ENCODE results near the gene MRPL23. TPM values are rescaled to one million over a fixed set of nuclear protein-coding genes. Genes with fewer than 3 reads are reported as not detected.

The MRPL23 gene
- total and polyA plus RNA-seq, 2 donors (not counting 3 experiments of a cell fraction or from before 2014, with no cell fraction given) = 72.7 to 222 TPM

DNA sequence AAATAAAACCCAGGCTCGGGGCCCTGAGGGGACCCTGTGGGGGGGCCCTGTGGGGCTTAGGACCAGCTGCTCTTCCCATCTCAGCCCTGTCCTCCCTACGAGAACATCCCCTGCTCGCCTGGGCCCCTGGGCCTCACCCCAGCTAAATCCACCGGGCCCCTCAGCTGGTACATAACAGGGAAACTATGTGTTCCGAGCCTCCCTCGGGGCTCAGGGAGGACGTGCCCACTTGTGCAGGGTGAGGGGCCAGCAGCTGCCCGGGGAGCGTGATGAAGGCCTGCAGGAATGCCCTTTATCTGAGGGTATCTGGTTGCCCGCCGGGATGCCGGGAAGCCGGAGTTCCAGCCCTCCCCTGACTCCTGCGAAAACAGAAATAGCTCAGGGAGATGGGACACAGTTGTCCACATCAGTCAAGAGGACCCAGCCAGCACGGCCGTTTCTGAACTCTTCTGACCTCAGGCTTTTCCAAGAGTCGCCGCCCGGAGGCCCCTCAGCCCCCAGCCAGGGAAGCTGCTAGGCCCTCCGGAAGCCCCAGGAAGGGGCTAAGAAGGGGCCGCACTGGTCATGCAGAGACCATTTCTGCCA is 20.6 kb downstream of the MRPL23 start:
- BruUV-seq (replicated peaks) = no TSS peak
- Histone ChIP-seq H3K9me1 (replicated peaks; ENCODE audit: control insufficient read depth, extremely low read depth, insufficient read depth, low read length) (no peaks in the 10 kb centered on the region), H3K4me3 (replicated peaks in 1 of 3; ENCODE audit: insufficient read depth in 1 of 3, low read depth in 1 of 3, low read length in 3 of 3) (no peak overlapping the region), H3K79me2 (ENCODE audit: control insufficient read depth, insufficient read depth, low read length) (no peaks in the 10 kb centered on the region), H3K9ac (replicated peaks; ENCODE audit: extremely low read depth, insufficient read depth, low read length) (no peak overlapping the region), H4K20me1 (replicated peaks; ENCODE audit: control insufficient read depth, extremely low read depth, insufficient read depth, low read length) (no peaks in the 10 kb centered on the region), H3K9me3 (replicated peaks; ENCODE audit: control insufficient read depth, insufficient read depth, low read length) (no peaks in the 10 kb centered on the region), H3K36me3 (ENCODE audit: control insufficient read depth in 2 of 2, extremely low read depth in 1 of 2, insufficient read depth in 2 of 2, low read length in 2 of 2) (no peaks in the 10 kb centered on the region), H3K27ac (ENCODE audit: insufficient read depth, low read depth, low read length) (no peak overlapping the region), H2AFZ (ENCODE audit: low read depth, low read length) (no peak overlapping the region), H3K27me3 (ENCODE audit: control insufficient read depth in 2 of 2, insufficient read depth in 2 of 2, low read length in 2 of 2) (no peaks in the 10 kb centered on the region), H3K4me2 (ENCODE audit: insufficient read depth, low read length) (no peak overlapping the region), H3K4me1 (ENCODE audit: control insufficient read depth, extremely low read depth, insufficient read depth, low read length) (no peaks in the 10 kb centered on the region)
- FAIRE-seq (no peak), DNase-seq (ENCODE audit: low read depth, low spot score) (no peak)
- ChIA-PET CTCF (interaction anchor here (2.0 to 4.0 kb wide), 3 partner anchors 20 to 184 kb away, joined by 7 to 24 read pairs (median 23); no protein-coding TSS in a partner anchor), POLR2A (no interaction called here)
- no peak for TF ChIP-seq FOS (IDR thresholded peaks at IDR 0.05; ENCODE audit: borderline replicate concordance, insufficient read depth, low read length)
- no peak for TF ChIP-seq MYC (IDR thresholded peaks at IDR 0.05; ENCODE audit: low read depth, low read length)
- no peak for TF ChIP-seq JUN (IDR thresholded peaks at IDR 0.05; ENCODE audit: borderline replicate concordance, insufficient read depth, insufficient read length, low read depth)
- no peak for TF ChIP-seq POLR2A (IDR thresholded peaks at IDR 0.05; ENCODE audit: low read depth, low read length)
- TF ChIP-seq, protein P1, sequence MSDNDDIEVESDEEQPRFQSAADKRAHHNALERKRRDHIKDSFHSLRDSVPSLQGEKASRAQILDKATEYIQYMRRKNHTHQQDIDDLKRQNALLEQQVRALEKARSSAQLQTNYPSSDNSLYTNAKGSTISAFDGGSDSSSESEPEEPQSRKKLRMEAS (IDR thresholded peaks at IDR 0.05; ENCODE audit: insufficient read depth, insufficient read length) = no peak
- no peak for TF ChIP-seq EZH2 (IDR thresholded peaks at IDR 0.05; ENCODE audit: borderline replicate concordance, low read depth, low read length, severe bottlenecking)
- no peak for TF ChIP-seq POLR2AphosphoS5 (IDR thresholded peaks at IDR 0.05; ENCODE audit: insufficient read depth, low read depth, low read length)
- TF ChIP-seq, protein P2, sequence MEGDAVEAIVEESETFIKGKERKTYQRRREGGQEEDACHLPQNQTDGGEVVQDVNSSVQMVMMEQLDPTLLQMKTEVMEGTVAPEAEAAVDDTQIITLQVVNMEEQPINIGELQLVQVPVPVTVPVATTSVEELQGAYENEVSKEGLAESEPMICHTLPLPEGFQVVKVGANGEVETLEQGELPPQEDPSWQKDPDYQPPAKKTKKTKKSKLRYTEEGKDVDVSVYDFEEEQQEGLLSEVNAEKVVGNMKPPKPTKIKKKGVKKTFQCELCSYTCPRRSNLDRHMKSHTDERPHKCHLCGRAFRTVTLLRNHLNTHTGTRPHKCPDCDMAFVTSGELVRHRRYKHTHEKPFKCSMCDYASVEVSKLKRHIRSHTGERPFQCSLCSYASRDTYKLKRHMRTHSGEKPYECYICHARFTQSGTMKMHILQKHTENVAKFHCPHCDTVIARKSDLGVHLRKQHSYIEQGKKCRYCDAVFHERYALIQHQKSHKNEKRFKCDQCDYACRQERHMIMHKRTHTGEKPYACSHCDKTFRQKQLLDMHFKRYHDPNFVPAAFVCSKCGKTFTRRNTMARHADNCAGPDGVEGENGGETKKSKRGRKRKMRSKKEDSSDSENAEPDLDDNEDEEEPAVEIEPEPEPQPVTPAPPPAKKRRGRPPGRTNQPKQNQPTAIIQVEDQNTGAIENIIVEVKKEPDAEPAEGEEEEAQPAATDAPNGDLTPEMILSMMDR (IDR thresholded peaks at IDR 0.05; ENCODE audit: extremely low read depth in 1 of 2, insufficient read depth in 1 of 2, low read depth in 1 of 2, low read length in 2 of 2) = no peak
- TF ChIP-seq GATA2 (IDR thresholded peaks at IDR 0.05; ENCODE audit: insufficient read depth, insufficient read length, low read depth, low read length) = no peak
- intact Hi-C loops (cut with micrococcal nuclease) = no loop called here
- dilution Hi-C loops (cut with MboI; ENCODE audit: extremely low pct_ligation_motif_present, low sequenced_read_pairs) = no loop called here
